K562 (cell line): ENCODE data around the gene MFNG. TPM values are rescaled to one million over a fixed set of nuclear protein-coding genes. Genes with fewer than 3 reads are reported as not detected.

Experiments used
- FOXK1 ChIP-seq: sonication (generic); formaldehyde crosslinking; IDR thresholded peaks from 2 replicates; pipeline ENCODE4 v1.8.0; 2022; ENCODE audit warnings: missing genetic modification reagents, mild to moderate bottlenecking, borderline replicate concordance
- GTF2E2 ChIP-seq: fragments of 200-800 bp; sonication (Bioruptor generic); IDR thresholded peaks from 2 replicates; pipeline ENCODE4 v1.6.1; 2016; ENCODE audit warnings: missing genetic modification characterization, missing compliant biosample characterization
- HMG20A ChIP-seq: fragments of 450-650 bp; formaldehyde crosslinking; conservative IDR thresholded peaks from 2 replicates; pipeline ENCODE4 v1.4.0; 2020; ENCODE audit warnings: mild to moderate bottlenecking, mixed read lengths
- HMGXB4 ChIP-seq: sonication (generic); formaldehyde crosslinking; IDR thresholded peaks from 2 replicates; pipeline ENCODE4 v1.8.1; 2023; ENCODE audit warnings: mild to moderate bottlenecking, missing genetic modification reagents
- MNT ChIP-seq, 2 experiments: fragments of 450-650 bp; conservative IDR thresholded peaks; 2 replicates each; pipeline ENCODE4 v1.6.1; 2017; ENCODE audit warnings: mild to moderate bottlenecking in 2 of 2, moderate library complexity in 2 of 2
- SIN3B ChIP-seq: fragments of 450-650 bp; IDR thresholded peaks from 2 replicates; pipeline ENCODE4 v1.6.1; 2017; ENCODE audit warnings: low read depth, mild to moderate bottlenecking, moderate library complexity
- SPI1 ChIP-seq: IDR thresholded peaks from 2 replicates; pipeline ENCODE4 v1.6.1; 2011; ENCODE audit warnings: low read depth, low read length, control low read depth, borderline replicate concordance
- ZBTB40 ChIP-seq, 2 experiments: fragments of 450-650 bp in 1 of 2; sonication (generic) in 1 of 2; formaldehyde crosslinking in 1 of 2; IDR thresholded peaks; 2 replicates each; pipeline versions ENCODE4 v1.7.1 to v1.9.0; 2016 to 2022; ENCODE audit warnings: inconsistent platforms in 1 of 2, mild to moderate bottlenecking in 1 of 2, missing genetic modification reagents in 1 of 2
- ZKSCAN3 ChIP-seq: fragments of 250-450 bp; sonication (Bioruptor Pico); IDR thresholded peaks from 2 replicates; pipeline ENCODE4 v1.4.0; 2020
- ZNF217 ChIP-seq: sonication (generic); formaldehyde crosslinking; IDR thresholded peaks from 2 replicates; pipeline ENCODE4 v1.8.0; 2022; ENCODE audit warnings: mild to moderate bottlenecking, missing genetic modification reagents
- ZNF518B ChIP-seq: fragments of 250-450 bp; sonication (Bioruptor Pico); IDR thresholded peaks from 2 replicates; pipeline ENCODE4 v1.5.0; 2021; ENCODE audit warnings: mild to moderate bottlenecking, moderate library complexity
- ZNF561 ChIP-seq: fragments of 450-650 bp; formaldehyde crosslinking; conservative IDR thresholded peaks from 2 replicates; pipeline ENCODE4 v1.4.0; 2020; ENCODE audit warnings: mild to moderate bottlenecking, moderate library complexity
- polyA plus RNA-seq, 8 experiments: library from polyadenylated mRNA; depleted of rRNA in 4 of 8; stranded (reverse) in 5 of 8; unstranded in 3 of 8; fragments of >200 nt; fragmentation: Nextera tagmentation in 2 of 8; fragmentation: Illumina TruSeq in 1 of 8; extraction: Ambion mirVana in 2 of 8; extraction: Trizol in 1 of 8; gene quantifications; 2 replicates each; pipeline versions ENCODE4 v1.2.1 to v1.2.3, GENCODE V29; 2011 to 2014; ENCODE audit warnings: inconsistent platforms in 1 of 8, missing spikeins in 1 of 8
- total RNA-seq, 7 experiments: library from RNA; depleted of rRNA in 6 of 7; stranded (reverse); fragments of >200 nt in 6 of 7; fragmentation: Illumina TruSeq in 2 of 7; extraction: Trizol in 2 of 7; gene quantifications; 2 replicates each; pipeline versions ENCODE4 v1.2.1 to v1.2.3, GENCODE V29; 2011 to 2021; ENCODE audit warnings: low replicate concordance in 1 of 7

Gene MFNG
- total and polyA plus RNA-seq, 9 of the 15 experiments (the other 6 are each of a cell fraction or from before 2014, with no cell fraction given): 0.13 to 0.73 (median 0.38) TPM; not detected in 4

GRCh38 chr22:37533995-37534394, 47.8 kb upstream of the MFNG start (continued):
- TF ChIP-seq MNT (conservative IDR thresholded peaks at IDR 0.05) (no peak), SPI1 (peak; percentile 37; the same call in 1 of the 2 replicates), ZNF561 (CRISPR knock-in tag) (no peak), ZNF518B (CRISPR knock-in tag) (no peak), HMGXB4 (CRISPR knock-in tag) (no peak), ZBTB40 (IDR thresholded peaks at IDR 0.05) (no peak), ZBTB40 (CRISPR knock-in tag; IDR thresholded peaks at IDR 0.05) (no peak), GTF2E2 (tag) (no peak), SIN3B (no peak), ZKSCAN3 (CRISPR knock-in tag) (no peak), FOXK1 (CRISPR knock-in tag) (no peak), HMG20A (CRISPR knock-in tag) (no peak), ZNF217 (no peak)
